SU-DHL-6 (cell line): ENCODE measurements around the gene ZFP36L1.

ENCODE experiments used
- H2AFZ ChIP-seq: fragments of 200-600 bp; sonication (generic); 2 replicates; pipeline ENCODE4 v1.6.1; 2014; ENCODE audit warnings: low read depth, mild to moderate bottlenecking, moderate library complexity, mixed read lengths, antibody characterized with exemption, low read length; ENCODE audit not compliant: severe bottlenecking
- H3F3A ChIP-seq: fragments of 200-600 bp; shearing (Covaris generic); 2 replicates; pipeline ENCODE4 v1.6.0; 2016; ENCODE audit warnings: antibody characterized with exemption, mild to moderate bottlenecking; ENCODE audit not compliant: insufficient read depth
- H3K27ac ChIP-seq: fragments of 200-600 bp; sonication (generic); 2 replicates; pipeline ENCODE4 v1.5.1; 2016; ENCODE audit warnings: low read depth, mild to moderate bottlenecking, low read length, moderate library complexity, mixed read lengths
- H3K27me3 ChIP-seq: fragments of 200-600 bp; sonication (generic), shearing (Covaris generic); 2 replicates; pipeline ENCODE4 v1.6.0; 2014; ENCODE audit warnings: mild to moderate bottlenecking, low read length
- H3K36me3 ChIP-seq: fragments of 200-600 bp; sonication (generic); 2 replicates; pipeline ENCODE4 v1.6.1; 2014; ENCODE audit warnings: mild to moderate bottlenecking, low read length, mixed read lengths
- H3K4me2 ChIP-seq: fragments of 300-600, 200-600 bp; shearing (Covaris generic), sonication (generic); 2 replicates; pipeline ENCODE4 v1.6.0; 2014; ENCODE audit warnings: low read length, low read depth, mild to moderate bottlenecking; ENCODE audit not compliant: poor library complexity, severe bottlenecking
- H3K4me3 ChIP-seq: fragments of 200-600 bp; sonication (generic); 2 replicates; pipeline ENCODE4 v1.5.1; 2014; ENCODE audit warnings: antibody characterized with exemption, low read length, mild to moderate bottlenecking, mixed read lengths; ENCODE audit not compliant: insufficient read depth, poor library complexity, severe bottlenecking
- H3K79me2 ChIP-seq: fragments of 200-600 bp; sonication (generic); 2 replicates; pipeline ENCODE4 v1.6.1; 2014; ENCODE audit warnings: mild to moderate bottlenecking, low read length, moderate library complexity; ENCODE audit not compliant: insufficient read depth
- H3K9ac ChIP-seq: fragments of 200-600 bp; sonication (generic); 2 replicates; pipeline ENCODE4 v1.7.0; 2014; ENCODE audit warnings: mild to moderate bottlenecking, low read length
- H3K9me2 ChIP-seq: fragments of 200-600 bp; sonication (generic); replicated peaks from 2 replicates; pipeline ENCODE4 v1.6.1; 2014; ENCODE audit warnings: low read length; ENCODE audit not compliant: insufficient read depth
- H3K9me3 ChIP-seq: fragments of 200-600 bp; sonication (generic); 2 replicates; pipeline ENCODE4 v1.6.1; 2014; ENCODE audit warnings: low read length, mixed read lengths; ENCODE audit not compliant: insufficient read depth
- H4K20me1 ChIP-seq: fragments of 200-600 bp; sonication (generic); 2 replicates; pipeline ENCODE4 v1.6.1; 2014; ENCODE audit warnings: low read depth, mild to moderate bottlenecking, antibody characterized with exemption, low read length, moderate library complexity, mixed read lengths
- EZH2phosphoT487 ChIP-seq: fragments of 200-600 bp; sonication (generic), shearing (Covaris generic); conservative IDR thresholded peaks from 2 replicates; pipeline ENCODE4 v1.6.1; 2018; ENCODE audit warnings: mild to moderate bottlenecking, antibody characterized with exemption, low read length, moderate library complexity, mixed read lengths
- TF ChIP-seq, protein P1 (sequence below): fragments of 200-600 bp; sonication (generic); IDR thresholded peaks from one replicate; pipeline ENCODE4 v1.5.1; 2017; ENCODE audit warnings: antibody characterized with exemption, mild to moderate bottlenecking, low read length, moderate library complexity; ENCODE audit not compliant: insufficient read depth, poor library complexity, severe bottlenecking

ZFP36L1 gene

DNA sequence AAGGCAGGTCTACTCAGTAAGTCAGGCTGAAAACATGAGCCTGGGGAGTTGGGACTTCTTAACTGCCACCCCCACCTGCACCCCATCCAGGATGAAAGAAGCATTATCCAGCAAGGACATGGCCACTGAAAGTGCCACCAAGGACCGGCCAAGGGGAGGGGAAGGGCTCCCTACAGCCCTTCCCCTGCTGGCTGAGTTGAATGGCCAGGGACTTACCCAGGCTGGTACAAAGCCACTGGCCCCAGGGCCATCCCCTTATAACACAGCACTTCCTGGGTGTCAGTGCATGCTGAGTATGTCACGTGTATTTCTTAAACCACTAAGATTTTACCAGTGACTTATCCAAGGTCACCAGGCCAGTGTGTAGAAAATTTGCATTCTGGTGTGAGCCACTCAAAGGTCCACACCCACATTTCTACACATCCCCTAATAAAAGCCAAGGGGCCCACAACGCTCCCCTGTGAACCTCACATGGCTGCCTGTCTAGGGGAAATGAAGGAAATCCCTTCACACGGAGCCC is 29.3 kb upstream of the ZFP36L1 start:
- Histone ChIP-seq H3K79me2 (no peaks in the 10 kb centered on the region), H3K4me2 (peak overlapping the region; percentile 43), H3K36me3 (no peaks in the 10 kb centered on the region), H2AFZ (peak overlapping the region; percentile 11), H4K20me1 (no peaks in the 10 kb centered on the region), H3K9ac (peak overlapping the region; percentile 44), H3K27ac (peak overlapping the region; percentile 25), H3K27me3 (no peaks in the 10 kb centered on the region), H3K9me2 (no peaks in the 10 kb centered on the region), H3F3A (0 out of 2 replicates have a peak, but pooled peaks cover 1% of the 10 kb centered on the region), H3K4me3 (peak overlapping the region; percentile 20), H3K9me3 (no peaks in the 10 kb centered on the region)
- TF ChIP-seq, protein P1, sequence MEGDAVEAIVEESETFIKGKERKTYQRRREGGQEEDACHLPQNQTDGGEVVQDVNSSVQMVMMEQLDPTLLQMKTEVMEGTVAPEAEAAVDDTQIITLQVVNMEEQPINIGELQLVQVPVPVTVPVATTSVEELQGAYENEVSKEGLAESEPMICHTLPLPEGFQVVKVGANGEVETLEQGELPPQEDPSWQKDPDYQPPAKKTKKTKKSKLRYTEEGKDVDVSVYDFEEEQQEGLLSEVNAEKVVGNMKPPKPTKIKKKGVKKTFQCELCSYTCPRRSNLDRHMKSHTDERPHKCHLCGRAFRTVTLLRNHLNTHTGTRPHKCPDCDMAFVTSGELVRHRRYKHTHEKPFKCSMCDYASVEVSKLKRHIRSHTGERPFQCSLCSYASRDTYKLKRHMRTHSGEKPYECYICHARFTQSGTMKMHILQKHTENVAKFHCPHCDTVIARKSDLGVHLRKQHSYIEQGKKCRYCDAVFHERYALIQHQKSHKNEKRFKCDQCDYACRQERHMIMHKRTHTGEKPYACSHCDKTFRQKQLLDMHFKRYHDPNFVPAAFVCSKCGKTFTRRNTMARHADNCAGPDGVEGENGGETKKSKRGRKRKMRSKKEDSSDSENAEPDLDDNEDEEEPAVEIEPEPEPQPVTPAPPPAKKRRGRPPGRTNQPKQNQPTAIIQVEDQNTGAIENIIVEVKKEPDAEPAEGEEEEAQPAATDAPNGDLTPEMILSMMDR = no peak
- TF ChIP-seq EZH2phosphoT487 = no peak

DNA sequence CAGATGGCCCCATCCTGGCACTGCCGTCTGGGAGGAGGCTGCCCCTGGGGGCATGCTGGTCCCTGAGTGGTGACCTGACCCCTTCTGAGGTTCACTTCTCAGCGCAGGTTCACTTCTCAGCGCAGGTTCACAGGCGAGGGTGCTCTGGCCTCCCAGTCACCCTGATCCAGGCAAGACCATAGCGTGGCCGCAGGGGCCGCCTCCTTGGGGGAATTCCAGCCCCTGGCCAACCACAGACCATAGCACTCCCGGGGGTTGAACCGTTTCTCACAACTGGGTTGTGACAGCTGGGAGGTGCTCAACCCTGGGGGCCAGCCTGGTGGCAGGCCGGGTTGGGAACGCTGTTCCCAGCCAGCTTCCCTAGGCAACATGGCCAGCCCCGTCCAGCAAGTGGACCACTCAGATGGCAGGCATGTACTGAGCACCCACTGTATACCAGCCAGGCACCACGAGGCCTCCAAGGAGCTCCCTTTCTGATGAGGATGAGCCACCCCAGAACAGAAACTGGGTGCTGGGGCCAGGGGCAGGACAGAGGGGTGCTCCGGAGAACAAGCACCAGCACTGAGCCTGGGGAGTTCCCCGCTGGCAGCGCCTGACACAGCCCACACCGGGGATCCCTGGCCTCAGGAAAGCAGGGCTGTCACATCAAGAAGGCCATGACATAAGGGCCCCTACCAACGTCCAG is 28.3 kb upstream of the ZFP36L1 start:
- no peaks in the 10 kb centered on the region for H3K9me2 ChIP-seq
- H3K27me3 ChIP-seq = no peaks in the 10 kb centered on the region
- H4K20me1 ChIP-seq = no peaks in the 10 kb centered on the region
- H3K79me2 ChIP-seq = no peaks in the 10 kb centered on the region
- H3K9ac ChIP-seq = peak overlapping the region; percentile 44
- H3K9me3 ChIP-seq = no peaks in the 10 kb centered on the region
- H3K36me3 ChIP-seq = no peaks in the 10 kb centered on the region
- H3K27ac ChIP-seq = peak overlapping the region; percentile 25; the same call in 1 of the 2 replicates
- H3F3A ChIP-seq = 0 out of 2 replicates have a peak, but pooled peaks cover 3% of the 10 kb centered on the region
- H3K4me2 ChIP-seq = peak overlapping the region; percentile 43
- peak overlapping the region; percentile 4 for H2AFZ ChIP-seq
- H3K4me3 ChIP-seq = no peak overlapping the region
- TF ChIP-seq EZH2phosphoT487 = no peak
- TF ChIP-seq, protein P1 = no peak

DNA sequence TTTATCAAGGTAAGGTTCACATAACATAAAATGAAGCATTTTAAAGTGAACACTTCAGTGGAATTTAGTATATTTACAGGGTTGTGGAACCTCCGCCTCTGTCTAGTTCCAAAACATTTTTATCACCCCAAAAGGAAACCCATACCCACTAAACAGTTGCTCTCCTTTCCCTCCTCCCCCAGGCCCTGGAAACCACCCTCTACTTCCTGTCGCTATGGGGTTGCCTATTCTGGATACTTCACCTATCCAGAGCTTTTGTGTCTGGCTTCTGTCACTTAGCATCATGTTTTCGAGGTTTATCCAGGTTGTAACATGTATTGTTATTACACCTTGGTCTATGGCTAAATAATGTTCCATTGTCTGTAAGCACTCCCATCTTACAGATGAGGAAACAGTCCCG is 27.7 kb upstream of the ZFP36L1 start:
- no peak overlapping the region for H3K27ac ChIP-seq
- H3K9me2 ChIP-seq = no peaks in the 10 kb centered on the region
- H3K9me3 ChIP-seq = no peaks in the 10 kb centered on the region
- H3K27me3 ChIP-seq = no peaks in the 10 kb centered on the region
- no peak overlapping the region for H3K4me2 ChIP-seq
- peaks cover 5% of the 10 kb centered on the region for H3F3A ChIP-seq
- no peaks in the 10 kb centered on the region for H3K79me2 ChIP-seq
- H3K4me3 ChIP-seq = no peak overlapping the region
- no peaks in the 10 kb centered on the region for H3K36me3 ChIP-seq
- H3K9ac ChIP-seq = 0 out of 2 replicates have a peak overlapping the region, but pooled peaks have one; percentile 44
- TF ChIP-seq, protein P1 = no peak
- TF ChIP-seq EZH2phosphoT487 = no peak
- H4K20me1 ChIP-seq = no peaks in the 10 kb centered on the region
- H2AFZ ChIP-seq = peak overlapping the region; percentile 4
